GM12874 (cell line): ENCODE measurements around the gene RPL10.

Experiments
- CTCF ChIP-seq: IDR thresholded peaks from 2 replicates; pipeline ENCODE4 v1.5.1; 2011; ENCODE audit warnings: low read depth, mild to moderate bottlenecking, control low read depth, low read length, moderate library complexity; ENCODE audit not compliant: insufficient read depth

Gene RPL10

DNA sequence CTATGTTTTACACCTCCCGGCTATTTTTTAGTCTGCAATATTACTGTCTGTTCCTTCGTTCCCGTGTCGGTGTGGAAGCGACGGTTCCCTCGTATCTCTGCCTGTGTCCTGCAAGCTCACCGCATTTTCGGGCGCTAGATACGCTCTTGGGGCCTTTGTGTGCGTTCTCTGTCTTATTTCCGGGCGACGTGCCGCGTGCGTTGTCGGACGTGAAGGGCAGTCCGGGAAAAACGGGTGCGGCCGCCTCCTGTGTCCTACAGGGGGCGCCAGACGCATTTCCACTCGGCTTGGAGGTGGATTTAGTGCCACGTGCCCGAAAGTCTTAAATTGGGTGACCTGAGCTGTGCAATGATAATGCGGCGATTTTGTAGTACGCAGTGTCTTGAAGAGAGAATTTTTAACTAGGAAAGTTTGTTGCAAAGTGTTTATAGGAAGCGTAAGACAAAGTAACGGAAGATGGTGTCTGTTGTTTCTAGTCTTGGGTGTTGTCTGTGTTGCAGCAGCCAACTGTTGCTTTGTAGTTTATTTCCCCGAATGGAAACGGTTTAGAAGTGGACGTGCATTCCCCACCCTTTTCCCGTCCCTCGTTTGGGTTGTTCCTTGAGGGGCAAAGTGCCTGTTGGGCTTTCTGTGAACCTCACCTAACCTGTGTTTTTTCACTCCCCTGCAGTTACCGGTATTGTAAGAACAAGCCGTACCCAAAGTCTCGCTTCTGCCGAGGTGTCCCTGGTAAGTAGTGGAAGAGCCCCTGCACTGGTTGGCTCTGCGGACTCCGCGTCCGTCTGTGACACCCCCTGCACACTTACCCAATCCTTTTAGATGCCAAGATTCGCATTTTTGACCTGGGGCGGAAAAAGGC lies 720 bp downstream of the RPL10 start:
- peak; percentile 68 for TF ChIP-seq CTCF

- no peak for TF ChIP-seq CTCF
Observed at GRCh38 chrX:154399527-154400368, 1.6 kb downstream of the RPL10 start.

GRCh38 chrX:154401045-154401799 lies 3.0 kb downstream of the RPL10 start:
- no peak for TF ChIP-seq CTCF

DNA sequence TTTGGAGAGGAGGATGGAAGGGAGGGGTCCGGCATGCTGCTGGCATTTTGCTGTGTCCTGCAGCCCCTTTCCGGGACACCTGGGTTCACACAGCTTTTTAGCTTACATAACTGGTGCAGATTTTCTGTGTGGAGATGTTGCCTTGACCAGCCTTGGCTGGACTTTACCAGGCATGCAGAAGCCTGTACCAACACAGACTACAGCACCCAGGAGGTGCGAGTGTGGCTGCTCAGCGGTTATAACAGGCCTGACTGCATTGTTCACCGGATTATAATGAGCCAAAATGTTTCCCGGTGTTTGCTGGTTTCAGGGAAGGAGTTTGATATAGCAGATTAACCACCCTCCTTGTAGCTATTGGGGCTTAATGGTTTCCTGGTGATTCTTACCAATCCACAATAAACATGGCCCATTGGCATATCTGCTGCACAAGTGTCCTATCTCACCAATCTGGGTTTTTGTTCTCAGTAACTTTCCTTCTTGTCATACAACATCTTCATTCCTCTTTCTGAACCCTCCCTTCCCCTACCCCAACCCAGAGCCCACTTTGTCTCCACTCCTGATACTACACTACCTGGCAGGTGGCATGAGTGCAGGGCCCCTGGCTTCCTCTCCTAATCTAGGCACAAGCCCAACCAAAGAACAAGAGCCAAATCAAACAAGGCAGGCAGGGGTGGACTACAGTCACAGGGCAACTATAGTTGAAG lies 3.9 kb downstream of the RPL10 start:
- no peak for TF ChIP-seq CTCF

DNA sequence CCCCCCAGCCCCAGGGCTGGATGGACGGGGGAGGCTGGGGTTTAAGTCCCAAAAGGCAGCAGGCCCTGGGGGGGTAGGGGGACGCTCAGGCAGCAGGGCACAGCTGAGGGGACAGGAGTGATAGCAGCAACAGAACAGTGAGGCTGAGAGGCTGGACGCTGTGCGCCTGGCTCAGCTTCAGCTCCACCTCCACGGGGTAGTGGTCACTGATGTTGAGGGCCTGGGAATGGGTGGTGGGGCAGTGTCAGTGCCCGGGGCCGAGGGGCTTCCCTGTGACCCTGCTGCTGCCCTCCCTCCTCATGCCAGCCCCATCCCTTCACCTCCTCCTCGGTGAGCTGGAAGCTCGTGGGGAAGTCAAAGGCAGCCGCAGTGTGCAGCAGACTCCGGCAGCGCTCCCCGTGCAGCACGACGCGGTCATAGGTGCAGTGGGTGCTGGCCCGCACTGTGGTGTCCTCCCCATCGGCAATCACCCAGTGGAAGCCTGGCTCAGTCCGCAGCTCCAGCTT lies 4.5 kb downstream of the RPL10 start:
- no peak for TF ChIP-seq CTCF

GRCh38 chrX:154403192-154403591 lies 5.0 kb downstream of the RPL10 start:
- TF ChIP-seq CTCF: no peak

DNA sequence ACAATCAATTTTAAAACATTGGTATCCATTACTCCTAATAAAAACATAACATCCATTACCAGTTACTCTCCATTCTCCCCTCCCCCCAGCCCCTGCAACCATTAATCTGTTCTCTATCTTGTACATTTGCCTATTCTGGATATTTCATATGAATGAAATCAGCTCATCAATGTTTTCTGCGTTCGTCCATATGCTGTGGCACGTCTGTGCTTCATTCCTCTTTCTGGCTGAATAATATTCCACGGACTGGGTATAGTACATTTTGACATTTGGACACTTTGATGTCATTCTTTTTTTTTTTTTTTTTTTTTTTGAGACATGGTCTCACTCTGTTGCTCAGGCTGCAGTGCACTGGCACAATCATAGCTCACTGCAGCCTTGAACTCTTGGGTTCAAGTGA lies 5.7 kb downstream of the RPL10 start:
- no peak for TF ChIP-seq CTCF
